Measurements from ENCODE around the gene GRHPR.

GRHPR gene

DNA sequence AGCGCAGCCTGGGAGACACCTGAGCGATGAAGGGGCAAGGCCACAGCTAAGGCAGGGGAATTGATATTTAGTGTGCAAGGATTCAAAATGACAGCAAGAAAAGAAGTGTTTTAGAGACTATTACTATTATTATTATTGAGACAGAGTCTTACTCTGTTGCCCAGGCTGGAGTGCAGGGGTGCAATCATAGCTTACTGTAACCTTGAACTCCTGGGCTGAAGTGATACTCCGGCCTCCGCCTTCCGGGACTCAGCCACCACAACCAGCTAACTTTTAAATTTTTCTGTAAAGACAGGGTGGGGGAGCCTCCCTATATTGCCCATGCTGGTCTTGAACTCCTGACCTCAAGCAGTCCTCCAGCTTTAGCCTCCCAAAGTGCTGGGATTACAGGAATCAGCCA lies 3.3 kb upstream of the GRHPR start:
- TF ChIP-seq, protein P1, sequence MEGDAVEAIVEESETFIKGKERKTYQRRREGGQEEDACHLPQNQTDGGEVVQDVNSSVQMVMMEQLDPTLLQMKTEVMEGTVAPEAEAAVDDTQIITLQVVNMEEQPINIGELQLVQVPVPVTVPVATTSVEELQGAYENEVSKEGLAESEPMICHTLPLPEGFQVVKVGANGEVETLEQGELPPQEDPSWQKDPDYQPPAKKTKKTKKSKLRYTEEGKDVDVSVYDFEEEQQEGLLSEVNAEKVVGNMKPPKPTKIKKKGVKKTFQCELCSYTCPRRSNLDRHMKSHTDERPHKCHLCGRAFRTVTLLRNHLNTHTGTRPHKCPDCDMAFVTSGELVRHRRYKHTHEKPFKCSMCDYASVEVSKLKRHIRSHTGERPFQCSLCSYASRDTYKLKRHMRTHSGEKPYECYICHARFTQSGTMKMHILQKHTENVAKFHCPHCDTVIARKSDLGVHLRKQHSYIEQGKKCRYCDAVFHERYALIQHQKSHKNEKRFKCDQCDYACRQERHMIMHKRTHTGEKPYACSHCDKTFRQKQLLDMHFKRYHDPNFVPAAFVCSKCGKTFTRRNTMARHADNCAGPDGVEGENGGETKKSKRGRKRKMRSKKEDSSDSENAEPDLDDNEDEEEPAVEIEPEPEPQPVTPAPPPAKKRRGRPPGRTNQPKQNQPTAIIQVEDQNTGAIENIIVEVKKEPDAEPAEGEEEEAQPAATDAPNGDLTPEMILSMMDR (IDR thresholded peaks at IDR 0.05; ENCODE audit: low read depth, low read length) = no peak
- no peak for DNase-seq (ENCODE audit: low read depth, low spot score)
- no peak overlapping the region for H3K4me3 ChIP-seq (ENCODE audit: low read depth, low read length)
- in situ Hi-C loops (cut with HindIII; ENCODE audit: low sequenced_read_pairs) = no loop called here

GRCh38 chr9:37420271-37421215 lies 2.0 kb upstream of the GRHPR start:
- TF ChIP-seq, protein P1 (IDR thresholded peaks at IDR 0.05; ENCODE audit: low read depth, low read length) = no peak
- no peak overlapping the region for H3K4me3 ChIP-seq (ENCODE audit: low read depth, low read length)
- in situ Hi-C loops (cut with HindIII; ENCODE audit: low sequenced_read_pairs) = no loop called here
- DNase-seq (ENCODE audit: low read depth, low spot score) = no peak

GRCh38 chr9:37421914-37422288 lies 595 bp upstream of the GRHPR start:
- peak overlapping the region; percentile 80 for H3K4me3 ChIP-seq (ENCODE audit: low read depth, low read length)
- in situ Hi-C loops (cut with HindIII; ENCODE audit: low sequenced_read_pairs) = no loop called here
- TF ChIP-seq, protein P1 (IDR thresholded peaks at IDR 0.05; ENCODE audit: low read depth, low read length) = no peak
- no peak for DNase-seq (ENCODE audit: low read depth, low spot score)

DNA sequence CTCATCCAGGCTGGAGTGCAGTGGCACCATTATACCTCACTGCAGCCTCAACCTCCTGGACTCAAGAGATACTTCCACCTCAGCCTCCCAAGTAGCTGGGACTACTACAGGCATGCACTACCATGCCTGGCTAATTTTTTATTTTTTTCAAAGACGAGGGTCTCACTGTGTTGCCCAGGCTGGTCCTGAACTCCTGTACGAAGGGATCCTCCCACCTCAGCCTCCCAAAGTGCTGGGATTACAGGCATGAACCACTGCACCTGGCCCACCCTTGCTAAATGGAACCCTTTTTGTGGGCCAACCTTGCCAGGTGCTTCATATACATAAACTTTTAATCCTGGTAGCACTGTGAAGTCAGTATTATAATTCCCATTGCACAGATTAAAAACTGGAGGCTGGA lies 1.0 kb downstream of the GRHPR start:
- DNase-seq (ENCODE audit: low read depth, low spot score) = no peak
- H3K4me3 ChIP-seq (ENCODE audit: low read depth, low read length) = peak overlapping the region; percentile 80
- TF ChIP-seq, protein P1 (IDR thresholded peaks at IDR 0.05; ENCODE audit: low read depth, low read length) = no peak
- in situ Hi-C loops (cut with HindIII; ENCODE audit: low sequenced_read_pairs) = no loop called here

GRCh38 chr9:37424204-37424685 lies 1.7 kb downstream of the GRHPR start:
- in situ Hi-C loops (cut with HindIII; ENCODE audit: low sequenced_read_pairs) = no loop called here
- TF ChIP-seq, protein P1 (IDR thresholded peaks at IDR 0.05; ENCODE audit: low read depth, low read length) = no peak
- H3K4me3 ChIP-seq (ENCODE audit: low read depth, low read length) = no peak overlapping the region
- DNase-seq (ENCODE audit: low read depth, low spot score) = no peak

- in situ Hi-C loops (cut with HindIII; ENCODE audit: low sequenced_read_pairs) = no loop called here
- no peak overlapping the region for H3K4me3 ChIP-seq (ENCODE audit: low read depth, low read length)
- DNase-seq (ENCODE audit: low read depth, low spot score) = no peak
- TF ChIP-seq, protein P1 (IDR thresholded peaks at IDR 0.05; ENCODE audit: low read depth, low read length) = no peak
These were observed 2.3 kb downstream of the GRHPR start for GRCh38 chr9:37424686-37425297.

All from astrocyte of the spinal cord (primary cell).